GM20000 (cell line): ENCODE results near the gene FTCD.
A peak's percentile ranks its signal among the peaks of the same experiment; 100 is the strongest.
"Not testable (repeated sequence)": the region's sequence is repeated elsewhere in the genome, so short reads cannot be mapped to it uniquely, and the experiment has no call there.

Source experiments
- DNase-seq: peaks from one replicate; pipeline ENCODE4 v3.0.0; 2012; ENCODE audit warnings: low spot score
- CTCF ChIP-seq: IDR thresholded peaks from 2 replicates; pipeline ENCODE4 v1.5.1; 2012; ENCODE audit warnings: mild to moderate bottlenecking, control low read depth; ENCODE audit errors: extremely low read depth, missing control alignments

Gene FTCD

GRCh38 chr21:46171996-46172862 is 16.9 kb upstream of the FTCD start:
- DNase-seq: peak; percentile 27
- TF ChIP-seq CTCF: no peak

- no peak for DNase-seq
- TF ChIP-seq CTCF: no peak
These were observed 16.2 kb upstream of the FTCD start for GRCh38 chr21:46171585-46171984.

- not testable (repeated sequence) for DNase-seq
These were observed 15.2 kb upstream of the FTCD start for GRCh38 chr21:46170436-46171193.

GRCh38 chr21:46168659-46169386 is 13.4 kb upstream of the FTCD start:
- no peak for TF ChIP-seq CTCF
- DNase-seq: no peak

DNA sequence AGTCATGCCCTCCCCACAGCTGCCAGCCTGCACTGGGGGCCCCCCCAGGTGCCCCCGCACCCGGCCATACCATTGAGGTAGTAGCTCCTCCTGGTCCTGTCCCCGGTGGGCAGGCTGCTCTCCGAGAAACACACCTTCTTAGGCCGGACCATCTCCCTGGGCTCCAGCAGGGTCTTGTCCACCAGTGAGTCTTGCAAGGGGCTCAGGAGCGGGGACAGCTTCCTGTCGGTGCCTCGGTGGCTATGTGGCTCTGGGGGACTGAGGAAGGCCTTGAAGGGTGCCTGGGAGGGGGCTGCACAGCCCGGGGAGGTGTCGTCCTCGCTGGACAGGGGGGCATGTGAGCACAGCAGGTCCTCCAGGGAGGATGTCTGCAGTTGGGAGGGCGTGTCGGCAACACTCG is 12.9 kb upstream of the FTCD start:
- no peak for DNase-seq

DNA sequence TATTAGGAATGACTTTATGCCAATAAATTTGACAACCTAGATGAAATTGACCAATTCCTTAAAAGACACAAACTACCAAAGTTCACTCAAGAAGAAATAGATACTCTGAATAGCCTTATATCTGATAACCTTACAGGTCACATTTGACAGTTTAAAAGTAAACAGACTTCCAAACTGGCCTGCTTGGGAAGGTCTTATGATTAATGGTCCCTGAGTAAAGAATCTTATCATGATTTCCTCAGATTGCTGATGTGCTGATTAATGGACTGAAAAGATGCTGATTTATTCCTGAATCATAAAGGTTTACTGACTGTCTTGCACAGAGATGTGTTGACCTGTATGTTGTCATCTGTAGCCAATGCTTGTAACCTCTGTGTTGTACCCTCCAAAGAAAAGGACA is 9.7 kb upstream of the FTCD start:
- no peak for TF ChIP-seq CTCF

More for the DNA sequence above, 12.9 kb upstream of the FTCD start:
- no peak for TF ChIP-seq CTCF

GRCh38 chr21:46163380-46163779 is 8.0 kb upstream of the FTCD start:
- TF ChIP-seq CTCF: no peak
- no peak for DNase-seq

More for the DNA sequence above, 9.7 kb upstream of the FTCD start:
- DNase-seq: no peak
